ENCODE data around the gene DNAJC3. TPM values are rescaled to one million over a fixed set of nuclear protein-coding genes. Genes with fewer than 3 reads are reported as not detected.
A peak's percentile ranks its signal among the peaks of the same experiment; 100 is the strongest.

The DNAJC3 gene
- total and polyA plus RNA-seq, 4 donors: 32.0 to 121 (median 37.1) TPM

DNA sequence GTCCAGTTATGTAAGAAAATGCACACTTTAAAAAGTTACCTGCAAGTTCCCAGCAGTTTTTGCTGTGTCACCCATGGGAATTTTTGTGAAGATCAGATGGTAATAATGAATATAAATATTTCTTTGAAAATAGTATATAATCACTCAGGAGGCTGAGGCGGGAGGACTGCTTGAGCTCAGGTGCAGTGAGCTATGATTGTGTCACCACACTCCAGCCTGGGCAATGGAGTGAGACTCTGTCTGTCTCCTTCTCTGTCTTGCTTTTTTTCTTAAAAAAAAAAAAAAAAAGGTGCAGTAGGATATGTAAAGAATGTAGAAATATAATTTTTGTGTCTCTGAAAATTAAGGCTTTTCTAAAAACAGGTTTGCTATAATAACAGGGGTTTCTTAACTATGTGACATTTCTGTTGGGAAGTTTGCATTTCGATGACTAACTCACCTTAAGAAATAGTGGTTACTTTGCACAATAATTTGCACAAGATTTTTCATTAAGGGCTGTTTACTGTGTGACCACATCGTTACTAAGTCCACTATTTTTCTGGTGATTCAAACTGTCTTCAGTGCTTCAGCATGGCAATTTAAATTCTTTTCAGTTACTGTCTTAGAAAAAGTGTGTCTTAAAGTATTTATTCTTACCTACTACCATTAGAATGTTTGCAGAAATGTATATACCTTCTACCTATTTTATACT, 37.3 kb downstream of the DNAJC3 start:
- TF ChIP-seq FOXA1 (IDR thresholded peaks at IDR 0.05) (peak; percentile 35), MAX (IDR thresholded peaks at IDR 0.05) (no peak), SP1 (IDR thresholded peaks at IDR 0.05) (no peak), ATF3 (IDR thresholded peaks at IDR 0.05) (peak; percentile 59), RAD21 (IDR thresholded peaks at IDR 0.05) (no peak), HNF4A (conservative IDR thresholded peaks at IDR 0.05) (peak; percentile 54 to 64), JUND (IDR thresholded peaks at IDR 0.05) (peak; percentile 80 to 84), EGR1 (IDR thresholded peaks at IDR 0.05; ENCODE audit: low read depth in 2 of 2) (no peak), GABPA (IDR thresholded peaks at IDR 0.05 in 1 of 2, conservative IDR thresholded peaks at IDR 0.05 in 1 of 2) (no peak), RXRA (IDR thresholded peaks at IDR 0.05) (no peak), FOXA2 (IDR thresholded peaks at IDR 0.05) (peak; percentile 65), TAF1 (conservative IDR thresholded peaks at IDR 0.05) (no peak), YY1 (IDR thresholded peaks at IDR 0.05) (no peak), HNF4G (IDR thresholded peaks at IDR 0.05) (peak; percentile 7)
- TF ChIP-seq, protein P1, sequence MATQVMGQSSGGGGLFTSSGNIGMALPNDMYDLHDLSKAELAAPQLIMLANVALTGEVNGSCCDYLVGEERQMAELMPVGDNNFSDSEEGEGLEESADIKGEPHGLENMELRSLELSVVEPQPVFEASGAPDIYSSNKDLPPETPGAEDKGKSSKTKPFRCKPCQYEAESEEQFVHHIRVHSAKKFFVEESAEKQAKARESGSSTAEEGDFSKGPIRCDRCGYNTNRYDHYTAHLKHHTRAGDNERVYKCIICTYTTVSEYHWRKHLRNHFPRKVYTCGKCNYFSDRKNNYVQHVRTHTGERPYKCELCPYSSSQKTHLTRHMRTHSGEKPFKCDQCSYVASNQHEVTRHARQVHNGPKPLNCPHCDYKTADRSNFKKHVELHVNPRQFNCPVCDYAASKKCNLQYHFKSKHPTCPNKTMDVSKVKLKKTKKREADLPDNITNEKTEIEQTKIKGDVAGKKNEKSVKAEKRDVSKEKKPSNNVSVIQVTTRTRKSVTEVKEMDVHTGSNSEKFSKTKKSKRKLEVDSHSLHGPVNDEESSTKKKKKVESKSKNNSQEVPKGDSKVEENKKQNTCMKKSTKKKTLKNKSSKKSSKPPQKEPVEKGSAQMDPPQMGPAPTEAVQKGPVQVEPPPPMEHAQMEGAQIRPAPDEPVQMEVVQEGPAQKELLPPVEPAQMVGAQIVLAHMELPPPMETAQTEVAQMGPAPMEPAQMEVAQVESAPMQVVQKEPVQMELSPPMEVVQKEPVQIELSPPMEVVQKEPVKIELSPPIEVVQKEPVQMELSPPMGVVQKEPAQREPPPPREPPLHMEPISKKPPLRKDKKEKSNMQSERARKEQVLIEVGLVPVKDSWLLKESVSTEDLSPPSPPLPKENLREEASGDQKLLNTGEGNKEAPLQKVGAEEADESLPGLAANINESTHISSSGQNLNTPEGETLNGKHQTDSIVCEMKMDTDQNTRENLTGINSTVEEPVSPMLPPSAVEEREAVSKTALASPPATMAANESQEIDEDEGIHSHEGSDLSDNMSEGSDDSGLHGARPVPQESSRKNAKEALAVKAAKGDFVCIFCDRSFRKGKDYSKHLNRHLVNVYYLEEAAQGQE (IDR thresholded peaks at IDR 0.05): no peak
- Histone ChIP-seq H3K27me3 (ENCODE audit: control insufficient read depth in 4 of 4, insufficient read depth in 4 of 4, low read length in 3 of 4) (no peaks in the 10 kb centered on the region), H3K9ac (ENCODE audit: low read depth in 1 of 2, low read length in 2 of 2) (no peak overlapping the region), H3K27ac (ENCODE audit: low read depth in 1 of 2, low read length in 2 of 2) (peak overlapping the region in 1 of 2 donors; percentile 34), H3K4me1 (ENCODE audit: control insufficient read depth in 4 of 4, insufficient read depth in 4 of 4, low read length in 3 of 4) (no peaks in the 10 kb centered on the region), H3K36me3 (ENCODE audit: control insufficient read depth in 4 of 4, insufficient read depth in 3 of 4, low read depth in 1 of 4, low read length in 3 of 4) (peaks cover 2 to 17% (median 7%) of the 10 kb centered on the region in 4 donors), H3K4me3 (ENCODE audit: low read depth in 1 of 3, low read length in 3 of 3) (no peak overlapping the region), H3K9me3 (ENCODE audit: control insufficient read depth in 4 of 4, low read length in 3 of 4) (no peaks in the 10 kb centered on the region)
- DNase-seq (ENCODE audit: low spot score): no peak
- WGBS: 74% methylated on average over 3 of the region's 3 CpGs

- Histone ChIP-seq H3K27ac (ENCODE audit: low read depth in 1 of 2, low read length in 2 of 2) (no peak overlapping the region), H3K4me3 (ENCODE audit: low read depth in 1 of 3, low read length in 3 of 3) (no peak overlapping the region), H3K36me3 (ENCODE audit: control insufficient read depth in 4 of 4, insufficient read depth in 3 of 4, low read depth in 1 of 4, low read length in 3 of 4) (peaks cover 2 to 15% (median 4%) of the 10 kb centered on the region in 4 donors), H3K9me3 (ENCODE audit: control insufficient read depth in 4 of 4, low read length in 3 of 4) (no peaks in the 10 kb centered on the region), H3K9ac (ENCODE audit: low read depth in 1 of 2, low read length in 2 of 2) (no peak overlapping the region), H3K27me3 (ENCODE audit: control insufficient read depth in 4 of 4, insufficient read depth in 4 of 4, low read length in 3 of 4) (no peaks in the 10 kb centered on the region), H3K4me1 (ENCODE audit: control insufficient read depth in 4 of 4, insufficient read depth in 4 of 4, low read length in 3 of 4) (no peaks in the 10 kb centered on the region)
- no peak for TF ChIP-seq GABPA (IDR thresholded peaks at IDR 0.05 in 1 of 2, conservative IDR thresholded peaks at IDR 0.05 in 1 of 2)
- TF ChIP-seq SP1 (IDR thresholded peaks at IDR 0.05): no peak
- TF ChIP-seq HNF4G (IDR thresholded peaks at IDR 0.05): no peak
- TF ChIP-seq FOXA1 (IDR thresholded peaks at IDR 0.05): no peak
- TF ChIP-seq RAD21 (IDR thresholded peaks at IDR 0.05): no peak
- TF ChIP-seq, protein P2, sequence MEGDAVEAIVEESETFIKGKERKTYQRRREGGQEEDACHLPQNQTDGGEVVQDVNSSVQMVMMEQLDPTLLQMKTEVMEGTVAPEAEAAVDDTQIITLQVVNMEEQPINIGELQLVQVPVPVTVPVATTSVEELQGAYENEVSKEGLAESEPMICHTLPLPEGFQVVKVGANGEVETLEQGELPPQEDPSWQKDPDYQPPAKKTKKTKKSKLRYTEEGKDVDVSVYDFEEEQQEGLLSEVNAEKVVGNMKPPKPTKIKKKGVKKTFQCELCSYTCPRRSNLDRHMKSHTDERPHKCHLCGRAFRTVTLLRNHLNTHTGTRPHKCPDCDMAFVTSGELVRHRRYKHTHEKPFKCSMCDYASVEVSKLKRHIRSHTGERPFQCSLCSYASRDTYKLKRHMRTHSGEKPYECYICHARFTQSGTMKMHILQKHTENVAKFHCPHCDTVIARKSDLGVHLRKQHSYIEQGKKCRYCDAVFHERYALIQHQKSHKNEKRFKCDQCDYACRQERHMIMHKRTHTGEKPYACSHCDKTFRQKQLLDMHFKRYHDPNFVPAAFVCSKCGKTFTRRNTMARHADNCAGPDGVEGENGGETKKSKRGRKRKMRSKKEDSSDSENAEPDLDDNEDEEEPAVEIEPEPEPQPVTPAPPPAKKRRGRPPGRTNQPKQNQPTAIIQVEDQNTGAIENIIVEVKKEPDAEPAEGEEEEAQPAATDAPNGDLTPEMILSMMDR (IDR thresholded peaks at IDR 0.05; ENCODE audit: low read depth, low read length, missing input control): no peak
- TF ChIP-seq HNF4A (conservative IDR thresholded peaks at IDR 0.05): no peak
- TF ChIP-seq YY1 (IDR thresholded peaks at IDR 0.05): no peak
- TF ChIP-seq RXRA (IDR thresholded peaks at IDR 0.05): no peak
- no peak for TF ChIP-seq FOXA2 (IDR thresholded peaks at IDR 0.05)
- no peak for TF ChIP-seq NR2F2 (IDR thresholded peaks at IDR 0.05)
- TF ChIP-seq, protein P1 (IDR thresholded peaks at IDR 0.05): no peak
- TF ChIP-seq ATF3 (IDR thresholded peaks at IDR 0.05): no peak
- TF ChIP-seq TAF1 (conservative IDR thresholded peaks at IDR 0.05): no peak
- TF ChIP-seq JUND (IDR thresholded peaks at IDR 0.05): no peak
- no peak for DNase-seq (ENCODE audit: low spot score)
- WGBS: 97% methylated on average over 11 of the region's 11 CpGs
Observed at GRCh38 chr13:95716231-95716630, 39.3 kb downstream of the DNAJC3 start.

Measured in liver (tissue), 9 donors.